GM12878 (cell line): ENCODE measurements around the gene SUPT6H. TPM values are rescaled to one million over a fixed set of nuclear protein-coding genes. Genes with fewer than 3 reads are reported as not detected.

ENCODE experiments used
- BACH1 ChIP-seq: fragments of 450-650 bp; IDR thresholded peaks from 2 replicates; pipeline ENCODE4 v1.6.1; 2017; ENCODE audit warnings: mild to moderate bottlenecking, borderline replicate concordance
- CREB1 ChIP-seq: IDR thresholded peaks from 2 replicates; pipeline ENCODE4 v1.6.1; 2012; ENCODE audit warnings: low read depth, mild to moderate bottlenecking, inconsistent platforms
- EP300 ChIP-seq, 2 experiments: fragments of 150-350 bp in 1 of 2; IDR thresholded peaks; 2 replicates each; pipeline ENCODE4 v1.6.1; 2011 to 2012; ENCODE audit warnings: low read depth in 2 of 2, low read length in 2 of 2, borderline replicate concordance in 1 of 2, improper control_type of control experiment in 1 of 2, inconsistent platforms in 1 of 2; ENCODE audit not compliant: control insufficient read depth in 1 of 2
- GABPA ChIP-seq: IDR thresholded peaks from 2 replicates; pipeline ENCODE4 v1.6.1; 2014; ENCODE audit warnings: antibody characterized with exemption, low read depth, mild to moderate bottlenecking, inconsistent platforms
- MEF2B ChIP-seq: fragments of 450-650 bp; IDR thresholded peaks from 2 replicates; pipeline ENCODE4 v1.6.1; 2018; ENCODE audit warnings: mild to moderate bottlenecking, moderate library complexity; ENCODE audit not compliant: partially characterized antibody, poor library complexity, severe bottlenecking
- MXI1 ChIP-seq: fragments of 150-350 bp; IDR thresholded peaks from 2 replicates; pipeline ENCODE4 v1.6.1; 2011; ENCODE audit warnings: low read depth, mild to moderate bottlenecking, inconsistent platforms, low read length, improper control_type of control experiment
- MYC ChIP-seq: IDR thresholded peaks from 2 replicates; pipeline ENCODE4 v1.6.1; 2011; ENCODE audit warnings: mild to moderate bottlenecking, low read length, moderate library complexity, inconsistent platforms; ENCODE audit not compliant: insufficient read depth, insufficient replicate concordance, insufficient read length, severe bottlenecking
- NBN ChIP-seq: fragments of 450-650 bp; IDR thresholded peaks from 2 replicates; pipeline ENCODE4 v1.6.1; 2016
- RB1 ChIP-seq: fragments of 450-650 bp; formaldehyde crosslinking; IDR thresholded peaks from 2 replicates; pipeline ENCODE4 v1.6.1; 2017; ENCODE audit warnings: mild to moderate bottlenecking, borderline replicate concordance
- SPI1 ChIP-seq: IDR thresholded peaks from 2 replicates; pipeline ENCODE4 v1.6.1; 2011; ENCODE audit warnings: low read depth, mild to moderate bottlenecking, low read length, moderate library complexity, borderline replicate concordance; ENCODE audit not compliant: insufficient read depth
- TAF1 ChIP-seq: IDR thresholded peaks from 2 replicates; pipeline ENCODE4 v1.6.1; 2011; ENCODE audit warnings: mild to moderate bottlenecking, low read depth, low read length, borderline replicate concordance
- TCF3 ChIP-seq: IDR thresholded peaks from 2 replicates; pipeline ENCODE4 v1.6.1; 2012; ENCODE audit warnings: low read depth, mild to moderate bottlenecking, low read length, borderline replicate concordance; ENCODE audit not compliant: insufficient read depth
- YY1 ChIP-seq: IDR thresholded peaks from 2 replicates; pipeline ENCODE4 v1.6.1; 2011; ENCODE audit warnings: low read depth, mild to moderate bottlenecking, low read length
- ZNF207 ChIP-seq: fragments of 450-650 bp; IDR thresholded peaks from 2 replicates; pipeline ENCODE4 v1.6.1; 2014; ENCODE audit warnings: antibody characterized with exemption, mild to moderate bottlenecking, borderline replicate concordance
- ZNF384 ChIP-seq: IDR thresholded peaks from 2 replicates; pipeline ENCODE4 v1.6.1; 2012; ENCODE audit warnings: low read depth, mild to moderate bottlenecking, low read length, improper control_type of control experiment, borderline replicate concordance
- polyA plus RNA-seq, 11 experiments: library from polyadenylated mRNA; depleted of rRNA in 4 of 11; unstranded in 6 of 11; stranded (reverse) in 5 of 11; fragments of >200 nt; fragmentation: Nextera tagmentation in 4 of 11; fragmentation: Illumina TruSeq in 1 of 11; extraction: Ambion mirVana in 4 of 11; extraction: Trizol in 1 of 11; gene quantifications; 1 replicate in 1 of 11; 2 replicates in 10 of 11; pipeline versions ENCODE4 v1.2.1 to v1.2.3, GENCODE V29; 2011 to 2016; ENCODE audit warnings: inconsistent platforms in 2 of 11, missing spikeins in 2 of 11, low read depth in 1 of 11
- total RNA-seq, 4 experiments: library from RNA; depleted of rRNA in 3 of 4; stranded (reverse); fragments of >200 nt in 3 of 4; fragmentation: Illumina TruSeq in 1 of 4; extraction: Trizol in 1 of 4; gene quantifications; 2 replicates each; pipeline versions ENCODE4 v1.2.1 to v1.2.3, GENCODE V29; 2013 to 2021
- TF ChIP-seq, protein P1 (sequence below): fragments of 450-650 bp; IDR thresholded peaks from 2 replicates; pipeline ENCODE4 v1.6.1; 2017; ENCODE audit warnings: mild to moderate bottlenecking
- TF ChIP-seq, protein P2 (sequence below): fragments of 450-650 bp; IDR thresholded peaks from 2 replicates; pipeline ENCODE4 v1.6.1; 2016; ENCODE audit warnings: mild to moderate bottlenecking
- TF ChIP-seq, protein P3 (sequence below): fragments of 450-650 bp; IDR thresholded peaks from 2 replicates; pipeline ENCODE4 v1.6.1; 2017; ENCODE audit warnings: mild to moderate bottlenecking, moderate library complexity
- TF ChIP-seq, protein P4 (sequence below): fragments of 450-650 bp; IDR thresholded peaks from 2 replicates; pipeline ENCODE4 v1.6.1; 2017; ENCODE audit warnings: low read depth, mild to moderate bottlenecking, moderate library complexity

SUPT6H gene
- total and polyA plus RNA-seq, 10 of the 15 experiments (the other 5 are each of a cell fraction or from before 2014, with no cell fraction given) = 1.7 to 58.8 (median 37.7) TPM

DNA sequence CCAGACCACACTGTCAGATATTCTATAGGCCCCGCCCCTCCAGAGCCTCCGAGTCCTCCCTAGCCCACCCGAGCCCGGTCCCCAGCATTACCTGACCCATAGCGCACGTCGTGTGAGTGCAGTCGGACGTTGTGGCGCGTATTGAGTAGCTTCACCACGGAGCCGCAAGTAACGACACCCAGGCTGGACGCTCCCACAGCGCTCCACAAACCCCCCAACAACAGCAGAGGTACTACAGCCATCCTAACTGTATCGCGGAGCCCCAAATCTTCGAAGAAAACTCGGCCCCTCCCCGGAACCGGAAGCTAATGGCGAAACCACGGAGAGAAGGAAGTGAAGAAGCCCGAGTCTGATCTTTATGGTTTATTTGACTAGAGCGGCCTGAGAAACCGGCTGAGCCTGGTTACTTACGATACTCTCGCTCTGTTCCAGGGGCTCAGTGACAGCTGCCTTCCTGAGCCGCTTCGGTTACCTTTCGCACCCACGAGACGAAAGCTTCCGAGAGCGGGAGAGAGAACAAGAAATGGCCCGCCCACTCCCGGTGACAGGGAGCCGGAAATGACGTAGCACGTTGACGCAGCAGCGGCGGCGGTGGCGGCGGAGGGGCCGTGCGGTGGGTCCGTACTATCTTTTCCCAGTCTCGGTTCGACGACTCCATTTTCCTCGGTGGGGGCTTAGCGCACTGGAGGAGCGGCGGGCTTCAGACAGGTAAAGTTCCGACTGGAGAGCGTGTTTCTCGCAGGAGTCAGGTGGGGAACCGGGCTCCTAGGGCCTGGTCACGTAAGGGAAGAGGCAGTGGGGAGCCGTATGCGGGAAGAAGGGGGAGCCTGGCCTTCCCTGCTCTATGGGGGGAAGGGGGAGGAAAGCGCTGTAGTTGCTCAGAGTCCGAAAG, at the start of gene SUPT6H, which contains the start of gene SDF2 (continued):
- TF ChIP-seq TAF1 (peak; percentile 88), YY1 (peak; percentile 83), ZNF384 (no peak), MEF2B (peak; percentile 26), EP300 (IDR thresholded peaks at IDR 0.05; ENCODE audit: borderline replicate concordance in 1 of 2, control insufficient read depth in 1 of 2, low read depth in 2 of 2, low read length in 2 of 2) (peak in 1 of 2 experiments; percentile 17; a peak in 1 of 4 replicates), MXI1 (peak; percentile 63), RB1 (peak; percentile 74; the same call in 1 of the 2 replicates), SPI1 (peak; percentile 69; the same call in 1 of the 2 replicates), ZNF207 (peak; percentile 29; the same call in 1 of the 2 replicates), MYC (no peak), GABPA (peak; percentile 90), TCF3 (0 out of 2 replicates have a peak, but pooled peaks have one; percentile 11), CREB1 (peak; percentile 96), BACH1 (peak; percentile 54; the same call in 1 of the 2 replicates), NBN (peak; percentile 95)
- TF ChIP-seq, protein P1, sequence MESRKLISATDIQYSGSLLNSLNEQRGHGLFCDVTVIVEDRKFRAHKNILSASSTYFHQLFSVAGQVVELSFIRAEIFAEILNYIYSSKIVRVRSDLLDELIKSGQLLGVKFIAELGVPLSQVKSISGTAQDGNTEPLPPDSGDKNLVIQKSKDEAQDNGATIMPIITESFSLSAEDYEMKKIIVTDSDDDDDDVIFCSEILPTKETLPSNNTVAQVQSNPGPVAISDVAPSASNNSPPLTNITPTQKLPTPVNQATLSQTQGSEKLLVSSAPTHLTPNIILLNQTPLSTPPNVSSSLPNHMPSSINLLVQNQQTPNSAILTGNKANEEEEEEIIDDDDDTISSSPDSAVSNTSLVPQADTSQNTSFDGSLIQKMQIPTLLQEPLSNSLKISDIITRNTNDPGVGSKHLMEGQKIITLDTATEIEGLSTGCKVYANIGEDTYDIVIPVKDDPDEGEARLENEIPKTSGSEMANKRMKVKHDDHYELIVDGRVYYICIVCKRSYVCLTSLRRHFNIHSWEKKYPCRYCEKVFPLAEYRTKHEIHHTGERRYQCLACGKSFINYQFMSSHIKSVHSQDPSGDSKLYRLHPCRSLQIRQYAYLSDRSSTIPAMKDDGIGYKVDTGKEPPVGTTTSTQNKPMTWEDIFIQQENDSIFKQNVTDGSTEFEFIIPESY = no peak
- TF ChIP-seq, protein P2, sequence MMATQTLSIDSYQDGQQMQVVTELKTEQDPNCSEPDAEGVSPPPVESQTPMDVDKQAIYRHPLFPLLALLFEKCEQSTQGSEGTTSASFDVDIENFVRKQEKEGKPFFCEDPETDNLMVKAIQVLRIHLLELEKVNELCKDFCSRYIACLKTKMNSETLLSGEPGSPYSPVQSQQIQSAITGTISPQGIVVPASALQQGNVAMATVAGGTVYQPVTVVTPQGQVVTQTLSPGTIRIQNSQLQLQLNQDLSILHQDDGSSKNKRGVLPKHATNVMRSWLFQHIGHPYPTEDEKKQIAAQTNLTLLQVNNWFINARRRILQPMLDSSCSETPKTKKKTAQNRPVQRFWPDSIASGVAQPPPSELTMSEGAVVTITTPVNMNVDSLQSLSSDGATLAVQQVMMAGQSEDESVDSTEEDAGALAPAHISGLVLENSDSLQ = peak; percentile 76
- TF ChIP-seq, protein P3, sequence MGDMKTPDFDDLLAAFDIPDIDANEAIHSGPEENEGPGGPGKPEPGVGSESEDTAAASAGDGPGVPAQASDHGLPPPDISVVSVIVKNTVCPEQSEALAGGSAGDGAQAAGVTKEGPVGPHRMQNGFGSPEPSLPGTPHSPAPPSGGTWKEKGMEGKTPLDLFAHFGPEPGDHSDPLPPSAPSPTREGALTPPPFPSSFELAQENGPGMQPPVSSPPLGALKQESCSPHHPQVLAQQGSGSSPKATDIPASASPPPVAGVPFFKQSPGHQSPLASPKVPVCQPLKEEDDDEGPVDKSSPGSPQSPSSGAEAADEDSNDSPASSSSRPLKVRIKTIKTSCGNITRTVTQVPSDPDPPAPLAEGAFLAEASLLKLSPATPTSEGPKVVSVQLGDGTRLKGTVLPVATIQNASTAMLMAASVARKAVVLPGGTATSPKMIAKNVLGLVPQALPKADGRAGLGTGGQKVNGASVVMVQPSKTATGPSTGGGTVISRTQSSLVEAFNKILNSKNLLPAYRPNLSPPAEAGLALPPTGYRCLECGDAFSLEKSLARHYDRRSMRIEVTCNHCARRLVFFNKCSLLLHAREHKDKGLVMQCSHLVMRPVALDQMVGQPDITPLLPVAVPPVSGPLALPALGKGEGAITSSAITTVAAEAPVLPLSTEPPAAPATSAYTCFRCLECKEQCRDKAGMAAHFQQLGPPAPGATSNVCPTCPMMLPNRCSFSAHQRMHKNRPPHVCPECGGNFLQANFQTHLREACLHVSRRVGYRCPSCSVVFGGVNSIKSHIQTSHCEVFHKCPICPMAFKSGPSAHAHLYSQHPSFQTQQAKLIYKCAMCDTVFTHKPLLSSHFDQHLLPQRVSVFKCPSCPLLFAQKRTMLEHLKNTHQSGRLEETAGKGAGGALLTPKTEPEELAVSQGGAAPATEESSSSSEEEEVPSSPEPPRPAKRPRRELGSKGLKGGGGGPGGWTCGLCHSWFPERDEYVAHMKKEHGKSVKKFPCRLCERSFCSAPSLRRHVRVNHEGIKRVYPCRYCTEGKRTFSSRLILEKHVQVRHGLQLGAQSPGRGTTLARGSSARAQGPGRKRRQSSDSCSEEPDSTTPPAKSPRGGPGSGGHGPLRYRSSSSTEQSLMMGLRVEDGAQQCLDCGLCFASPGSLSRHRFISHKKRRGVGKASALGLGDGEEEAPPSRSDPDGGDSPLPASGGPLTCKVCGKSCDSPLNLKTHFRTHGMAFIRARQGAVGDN = peak; percentile 79
- TF ChIP-seq, protein P4, sequence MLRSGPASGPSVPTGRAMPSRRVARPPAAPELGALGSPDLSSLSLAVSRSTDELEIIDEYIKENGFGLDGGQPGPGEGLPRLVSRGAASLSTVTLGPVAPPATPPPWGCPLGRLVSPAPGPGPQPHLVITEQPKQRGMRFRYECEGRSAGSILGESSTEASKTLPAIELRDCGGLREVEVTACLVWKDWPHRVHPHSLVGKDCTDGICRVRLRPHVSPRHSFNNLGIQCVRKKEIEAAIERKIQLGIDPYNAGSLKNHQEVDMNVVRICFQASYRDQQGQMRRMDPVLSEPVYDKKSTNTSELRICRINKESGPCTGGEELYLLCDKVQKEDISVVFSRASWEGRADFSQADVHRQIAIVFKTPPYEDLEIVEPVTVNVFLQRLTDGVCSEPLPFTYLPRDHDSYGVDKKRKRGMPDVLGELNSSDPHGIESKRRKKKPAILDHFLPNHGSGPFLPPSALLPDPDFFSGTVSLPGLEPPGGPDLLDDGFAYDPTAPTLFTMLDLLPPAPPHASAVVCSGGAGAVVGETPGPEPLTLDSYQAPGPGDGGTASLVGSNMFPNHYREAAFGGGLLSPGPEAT = peak; percentile 87
